NOMO-1 treated with dmso at 0.1 percent for 144 hours (cell line): Measurements from ENCODE around the gene S100A8.
A peak's percentile ranks its signal among the peaks of the same experiment; 100 is the strongest.
"Not testable (repeated sequence)": the region's sequence is repeated elsewhere in the genome, so short reads cannot be mapped to it uniquely, and the experiment has no call there.

ENCODE experiments used
- DNase-seq: peaks from one replicate; lab custom pipeline; 2025; ENCODE audit not compliant: unreplicated experiment; lab: John Stamatoyannopoulos, UW

Gene S100A8

DNA sequence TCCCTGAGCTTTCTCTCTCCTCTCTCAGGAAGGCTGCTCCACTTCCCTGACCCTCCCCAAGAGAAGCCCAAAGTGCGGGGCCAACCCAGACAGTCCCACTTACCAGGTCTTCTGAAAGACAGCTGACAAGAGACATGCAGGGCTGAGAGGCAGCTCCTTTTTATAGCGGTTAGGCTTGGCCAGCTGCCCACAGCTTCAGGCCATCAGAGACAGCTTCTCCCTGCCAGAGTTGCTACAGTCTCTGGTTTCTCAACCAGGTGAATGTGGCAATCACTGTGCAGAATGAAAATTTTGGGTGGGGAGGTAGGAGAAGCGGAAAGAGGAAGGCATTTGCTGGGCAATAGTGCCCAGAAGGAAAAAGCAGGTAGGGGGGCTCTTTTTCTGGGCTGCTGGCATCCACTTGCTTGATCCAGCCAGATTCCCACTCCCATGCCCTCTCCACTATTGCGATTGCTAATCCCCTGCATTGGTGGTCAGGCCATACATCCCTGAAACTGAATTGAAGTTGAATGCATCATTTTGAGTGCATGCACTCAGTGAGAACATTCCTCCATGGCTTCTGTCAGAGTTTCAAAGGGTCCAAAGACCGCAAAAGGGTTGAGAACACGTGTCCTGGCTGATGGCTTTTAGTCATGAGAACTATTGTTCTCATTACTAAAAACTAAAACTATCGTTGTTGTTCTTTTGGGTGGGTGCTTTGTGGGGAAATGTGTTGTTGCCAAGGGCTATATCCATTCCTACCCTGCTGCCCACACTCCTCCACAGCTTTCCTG is at the start of gene S100A8:
Gene S100A8, minus strand, starts transcription at position 136 of the 773 bp plus-strand sequence. CDS start 538 bp downstream, outside the sequence.
- peak; percentile 83 for DNase-seq

DNA sequence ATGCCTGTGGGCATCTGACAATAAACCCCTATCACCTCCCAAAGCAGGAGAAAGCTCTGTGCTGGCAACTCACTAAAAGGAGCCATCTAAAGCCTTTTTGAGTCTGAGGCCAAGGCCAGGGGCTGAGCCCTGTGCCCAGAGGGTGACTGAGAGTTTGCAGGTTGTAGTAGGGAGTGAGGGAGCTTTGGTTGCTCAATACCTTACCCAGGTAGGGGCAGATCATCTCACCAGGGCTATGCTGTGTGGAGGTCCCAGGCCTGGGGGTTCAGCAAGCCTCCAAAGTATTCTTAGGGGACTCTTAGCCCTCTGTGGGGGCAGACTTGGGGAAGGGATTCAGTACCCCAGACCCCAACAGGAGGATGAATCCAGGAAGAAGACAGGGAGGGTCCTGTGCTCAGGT is 48.4 kb upstream of the S100A8 start:
- DNase-seq: no peak

DNA sequence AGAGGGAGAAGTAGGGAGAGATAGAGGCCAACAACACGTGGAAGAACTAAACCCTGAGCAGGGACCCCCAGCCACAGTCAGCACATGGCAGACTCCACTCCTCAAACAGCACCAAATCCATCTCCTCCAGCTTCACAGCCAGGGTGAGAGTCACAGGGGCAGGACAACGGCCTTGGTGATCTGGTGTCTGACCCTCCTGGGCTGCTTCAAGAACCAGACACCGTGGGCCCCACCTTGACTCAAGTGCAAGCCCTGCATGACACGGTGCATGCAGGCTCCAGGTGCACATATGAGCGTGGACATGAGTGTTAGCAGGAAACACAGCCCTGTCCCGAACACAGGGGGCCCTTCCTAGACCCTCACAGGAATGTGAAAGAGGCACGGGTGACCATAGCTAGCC is 47.7 kb upstream of the S100A8 start:
- DNase-seq: no peak

DNA sequence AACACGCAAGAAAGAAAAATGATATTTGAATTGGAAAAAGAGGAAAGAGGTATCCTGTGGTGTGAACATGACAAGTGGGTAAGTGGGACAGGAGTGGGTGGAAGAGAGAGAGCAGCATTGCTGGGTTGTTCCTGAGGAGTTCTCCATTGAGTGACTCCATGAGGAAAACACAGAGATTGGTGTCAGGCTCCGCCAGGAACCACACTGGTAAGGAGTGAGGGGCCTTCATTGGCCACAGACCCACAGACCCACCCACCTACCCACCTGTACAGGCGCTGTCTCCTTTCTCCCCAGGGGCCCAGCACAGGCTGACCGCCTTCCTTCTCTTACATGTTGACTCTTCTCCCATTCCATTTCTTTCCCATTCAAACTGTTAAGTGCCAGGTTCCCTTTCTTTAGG is 46.4 kb upstream of the S100A8 start:
- no peak for DNase-seq

DNA sequence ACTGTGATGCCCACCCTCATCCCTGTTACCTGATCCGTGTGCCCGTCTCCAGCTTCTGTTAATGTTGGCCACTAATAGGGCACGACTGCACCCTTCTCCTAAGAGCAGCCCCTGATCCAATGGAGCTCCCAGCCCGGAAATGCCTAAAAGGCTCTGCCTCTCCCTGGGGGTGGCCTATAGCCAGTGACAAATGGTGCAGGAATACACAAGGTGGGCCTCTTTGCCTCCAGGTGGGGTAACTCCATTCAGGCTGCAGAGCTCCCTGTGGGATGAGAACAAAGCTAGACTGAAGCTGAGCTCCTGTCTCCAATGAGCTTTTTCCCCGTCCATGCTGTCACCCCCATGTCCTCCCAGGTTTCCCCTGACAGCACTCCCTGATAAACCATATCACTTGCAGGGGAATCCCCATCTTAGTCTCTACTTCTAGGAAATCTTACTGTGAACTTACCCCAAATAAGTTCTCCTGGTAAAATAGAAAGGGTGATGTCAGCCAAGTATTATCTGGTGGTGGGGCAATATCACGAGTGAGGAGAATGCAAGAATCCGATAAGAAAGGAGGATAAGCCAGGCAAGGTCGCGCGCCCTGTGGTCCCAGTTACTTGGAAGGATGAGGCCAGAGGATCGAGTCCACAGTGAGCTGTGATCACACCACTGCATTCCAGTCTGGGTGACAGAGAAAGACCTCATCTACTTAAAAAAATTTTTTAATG is 44.0 kb upstream of the S100A8 start:
- DNase-seq: no peak

DNA sequence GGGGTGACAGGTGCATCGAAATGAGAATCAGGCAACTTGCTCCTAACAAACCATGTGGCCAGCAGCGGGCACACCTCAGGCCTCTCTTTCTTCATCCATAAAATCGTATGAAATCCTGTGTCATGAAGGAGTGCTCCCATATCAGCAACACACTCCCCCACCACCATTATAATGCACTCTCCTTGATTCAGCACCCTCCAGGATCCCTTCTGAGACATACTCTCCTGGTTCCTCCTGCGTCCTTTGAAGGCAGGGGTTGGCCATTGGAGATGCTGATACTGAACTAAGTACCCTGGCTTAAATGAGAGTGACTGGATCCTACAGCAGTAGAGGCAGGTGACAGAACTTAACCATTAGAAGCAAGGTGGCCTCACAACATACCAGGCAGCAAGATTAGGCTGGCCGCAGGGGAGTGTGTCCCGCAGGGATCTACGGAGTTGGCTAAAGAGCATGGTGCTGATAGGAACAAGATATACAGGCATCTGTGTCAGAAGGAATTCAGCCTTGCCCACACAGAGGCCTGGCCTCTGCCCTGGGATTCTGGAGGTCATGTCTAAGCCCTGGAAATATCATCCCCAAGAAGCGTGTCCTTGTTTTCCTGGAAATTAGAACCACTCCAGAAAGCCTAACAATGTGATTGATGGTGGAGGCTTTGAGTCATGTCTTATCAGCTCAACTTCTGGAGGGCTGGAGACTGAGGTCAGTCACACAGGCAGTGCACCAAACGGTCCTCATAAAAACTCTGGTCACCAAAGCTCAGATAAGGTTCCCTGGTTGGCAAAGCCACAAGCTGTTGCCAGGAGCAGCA is 42.2 kb upstream of the S100A8 start:
- DNase-seq: no peak

DNA sequence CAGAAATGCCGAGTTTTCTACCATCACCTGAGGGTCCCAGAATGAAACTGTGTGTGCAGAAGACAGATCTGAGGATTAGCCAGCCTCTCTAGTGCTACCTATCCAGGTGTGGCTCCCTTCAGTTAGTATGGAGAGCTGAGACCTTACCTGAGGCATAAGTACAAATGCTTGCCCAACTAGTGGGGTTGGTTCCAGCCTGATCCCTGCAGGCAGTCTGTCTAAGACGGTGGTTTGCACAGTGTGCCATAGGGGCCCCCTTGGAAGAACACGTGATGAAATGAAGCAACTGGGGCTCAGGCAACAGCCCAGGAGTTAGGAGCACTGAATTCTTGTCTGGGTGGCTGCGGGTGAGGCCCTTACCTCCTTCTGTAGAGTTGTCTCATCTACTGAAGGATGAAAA is 41.1 kb upstream of the S100A8 start:
- no peak for DNase-seq

DNA sequence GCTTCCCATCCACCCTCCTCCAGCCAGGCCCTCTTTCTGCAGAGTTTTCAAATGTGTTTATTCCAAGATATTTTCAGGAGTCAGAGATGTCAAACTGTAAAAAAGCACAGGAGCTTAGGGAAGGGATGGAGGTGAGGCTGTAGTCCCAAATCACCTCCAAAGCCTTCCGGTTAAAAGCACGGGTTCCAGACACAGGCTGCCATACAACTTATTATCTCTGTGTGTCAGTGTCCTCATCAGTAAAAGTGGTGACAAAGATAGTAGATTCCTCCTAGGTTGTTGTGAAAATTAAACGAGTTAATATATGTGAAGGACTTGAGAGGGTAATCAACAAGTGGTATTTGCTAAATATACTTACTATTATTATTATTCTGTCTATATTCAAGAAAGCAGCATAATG is 40.6 kb upstream of the S100A8 start:
- DNase-seq: no peak

DNA sequence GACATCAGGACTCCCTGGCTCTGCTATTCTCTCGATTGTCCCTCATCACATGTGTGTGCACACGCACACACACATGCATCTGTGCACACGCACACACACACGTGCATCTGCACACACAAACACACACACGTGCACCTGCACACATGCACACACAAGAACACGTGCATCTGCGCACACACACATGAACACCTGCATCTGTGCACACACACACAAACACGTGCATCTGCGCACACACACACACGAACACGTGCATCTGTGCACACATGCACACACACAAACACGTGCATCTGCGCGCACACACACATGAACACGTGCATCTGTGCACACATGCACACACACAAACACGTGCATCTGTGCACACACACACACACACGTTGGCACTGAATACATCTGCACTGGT is 40.1 kb upstream of the S100A8 start:
- no peak for DNase-seq

DNA sequence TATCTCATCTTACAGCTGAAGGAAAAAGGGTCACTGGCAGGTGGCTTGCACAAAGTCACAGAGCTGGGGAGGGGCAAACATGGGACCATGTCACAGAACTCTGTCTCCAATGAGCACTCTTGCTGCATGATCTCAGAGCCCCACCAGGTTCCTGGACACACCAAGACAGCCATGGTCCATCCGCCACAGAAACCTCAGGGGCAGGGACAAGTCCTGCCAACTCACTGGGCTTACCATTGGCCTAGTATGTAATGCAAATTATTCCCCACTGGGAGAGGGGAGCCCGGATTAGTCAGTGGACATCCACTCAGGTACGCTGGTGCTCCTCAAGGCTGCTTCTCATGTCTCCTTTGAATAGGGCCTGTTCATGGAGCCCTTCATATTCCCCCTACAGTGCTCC is 39.7 kb upstream of the S100A8 start:
- DNase-seq: no peak

DNA sequence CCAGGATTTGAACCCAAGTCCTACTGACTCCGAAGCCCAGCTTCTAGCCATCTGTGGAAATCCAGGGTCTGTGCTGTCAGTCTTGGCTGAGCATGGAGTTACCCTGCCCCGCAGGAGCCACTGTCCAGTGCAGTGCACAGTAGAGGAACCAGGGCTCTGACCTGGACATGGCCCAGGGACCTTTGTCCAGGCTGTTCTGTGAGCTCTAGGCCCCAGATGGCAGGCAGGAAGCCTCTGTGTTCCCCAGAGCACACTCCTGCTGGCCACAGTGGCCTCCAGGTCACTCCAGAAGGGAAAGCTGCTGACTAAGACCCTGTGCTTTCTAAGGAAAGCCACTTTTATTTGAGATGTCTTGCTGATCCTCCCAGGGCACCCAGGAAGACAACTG is 39.3 kb upstream of the S100A8 start:
- no peak for DNase-seq

DNA sequence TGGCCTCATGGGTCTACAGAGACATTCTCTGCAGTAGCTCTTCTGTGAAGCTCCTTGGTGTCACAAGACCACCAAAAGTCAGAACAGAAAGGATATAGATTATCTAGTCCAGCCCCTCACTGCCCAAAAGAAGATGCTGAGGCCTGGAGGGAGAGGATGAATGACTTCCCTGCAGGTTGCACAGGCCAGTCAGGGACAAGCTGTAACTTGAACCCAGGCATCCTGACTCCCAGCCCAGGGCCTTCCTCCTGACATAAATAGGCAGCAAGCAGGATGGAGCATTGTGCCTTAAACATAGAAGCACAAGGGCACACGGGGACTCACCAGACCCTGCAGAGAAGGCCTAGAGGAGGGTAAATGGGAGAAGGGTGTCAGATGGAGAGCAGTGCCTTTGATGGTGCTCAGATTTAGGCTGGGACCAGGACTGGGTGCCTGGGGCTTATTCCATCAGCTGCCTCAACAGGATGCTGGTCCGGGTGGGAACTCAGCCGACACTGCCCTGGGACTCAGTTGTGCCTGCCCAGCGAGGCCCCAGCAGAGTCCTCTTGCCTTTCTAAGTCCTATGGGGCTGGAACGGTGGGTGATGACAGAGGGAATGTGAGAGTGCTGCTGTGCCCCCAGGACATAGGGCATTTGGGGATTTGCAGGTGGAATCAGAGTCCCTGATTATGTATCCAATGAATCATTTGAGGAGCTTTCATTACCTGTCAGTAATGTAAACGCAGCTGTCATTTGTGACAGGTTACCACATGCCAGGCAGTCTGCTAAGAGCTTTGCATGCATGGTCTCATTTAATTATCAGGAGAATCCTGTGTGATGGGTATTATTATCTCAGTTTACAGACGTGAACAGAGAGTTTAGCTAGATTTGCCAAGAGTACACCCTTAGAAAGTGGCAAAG is 38.6 kb upstream of the S100A8 start:
- no peak for DNase-seq

DNA sequence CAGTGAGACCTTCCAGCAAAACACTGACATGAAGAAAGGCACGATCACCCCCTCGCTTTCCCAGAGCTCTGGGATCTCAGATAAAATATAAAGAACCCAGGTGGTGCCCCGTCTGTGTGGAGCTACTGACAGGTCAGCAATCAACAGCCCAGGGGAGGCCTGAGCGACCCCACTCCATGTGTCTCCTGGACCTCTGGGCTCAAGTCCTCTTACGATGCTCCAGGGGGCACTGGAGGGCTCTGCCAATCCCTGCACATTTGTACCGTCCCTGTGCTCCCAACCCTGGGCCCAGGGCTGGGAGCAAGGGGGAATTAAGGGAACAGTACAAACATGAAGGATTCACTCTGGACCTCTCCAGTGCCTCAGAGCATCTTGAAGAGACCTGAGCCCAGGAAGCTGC is 37.9 kb upstream of the S100A8 start:
- no peak for DNase-seq

DNA sequence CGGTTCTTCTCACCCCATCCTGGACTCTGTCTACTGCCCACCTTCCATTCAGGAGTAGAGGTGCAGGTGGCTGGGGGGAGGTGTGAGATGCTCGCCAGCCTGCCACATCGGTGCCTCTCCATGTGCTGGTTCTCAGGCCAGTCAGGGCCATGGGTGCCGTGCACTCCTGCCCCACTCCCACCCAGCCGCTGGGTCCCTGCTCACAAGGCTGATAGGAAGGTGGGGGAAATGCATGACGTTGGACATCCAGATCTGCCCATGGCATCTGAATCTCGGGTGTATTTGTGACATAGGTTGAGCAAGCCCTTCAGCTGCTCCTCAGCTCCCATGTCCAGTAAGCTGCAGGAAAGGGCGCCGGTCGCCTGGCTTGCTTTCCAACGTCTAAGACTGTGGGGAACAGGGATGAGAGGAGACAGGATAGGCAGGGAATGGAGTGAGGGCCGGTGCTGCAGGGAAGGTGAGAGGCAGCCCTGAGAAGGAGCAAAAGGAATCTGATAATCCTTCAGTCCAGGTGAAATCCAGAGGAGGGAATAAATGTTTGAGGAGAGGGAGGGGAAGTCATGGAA is 37.3 kb upstream of the S100A8 start:
- no peak for DNase-seq

DNA sequence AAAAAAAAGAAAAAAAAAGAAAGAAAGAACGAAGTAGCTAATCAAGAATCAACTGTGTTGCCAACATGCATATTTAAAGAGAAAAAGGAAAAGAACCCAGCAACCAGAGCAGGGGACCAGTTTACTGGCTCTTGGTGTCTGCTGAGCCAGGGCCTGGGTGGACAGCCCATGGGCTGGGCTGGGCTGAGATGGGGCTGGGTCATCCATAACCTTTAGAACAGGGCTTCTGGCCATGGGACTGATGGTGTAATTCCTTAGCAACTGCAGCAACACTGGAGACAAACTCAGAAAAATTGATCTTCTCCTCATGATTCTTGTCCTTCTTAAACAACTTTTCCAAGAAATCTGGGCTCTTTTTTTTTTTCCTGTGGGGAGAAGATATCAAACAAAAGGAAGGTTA is 35.9 kb upstream of the S100A8 start:
- no peak for DNase-seq

DNA sequence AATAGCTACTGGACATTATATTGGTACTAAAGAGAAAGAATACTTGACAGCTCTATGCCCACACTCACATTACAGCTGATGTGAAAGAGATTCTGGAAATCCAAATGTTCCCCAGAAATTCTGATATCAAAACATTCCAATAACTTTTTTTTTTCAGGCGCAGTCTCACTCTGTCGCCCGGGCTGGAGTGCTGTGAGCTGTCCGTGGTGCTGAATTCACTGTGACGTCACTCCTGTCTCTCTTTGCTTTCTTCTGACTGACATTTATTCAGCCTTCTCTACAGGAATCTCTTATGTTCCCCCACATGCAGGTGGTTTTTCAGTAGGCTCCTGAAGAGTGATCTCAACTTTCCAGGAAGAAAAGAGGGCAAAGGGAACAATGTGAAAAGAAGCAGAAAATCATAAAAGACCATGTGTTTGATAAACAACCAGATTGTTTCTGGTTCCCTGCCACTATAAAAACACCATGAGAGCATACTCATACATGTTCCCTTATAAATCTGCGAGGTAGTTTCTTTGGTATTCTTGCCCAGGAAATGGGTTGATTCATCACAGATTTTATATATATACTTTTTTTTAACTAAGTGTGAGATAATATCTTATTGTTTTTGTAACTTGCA is 31.7 kb upstream of the S100A8 start:
- DNase-seq: peak; percentile 43

DNA sequence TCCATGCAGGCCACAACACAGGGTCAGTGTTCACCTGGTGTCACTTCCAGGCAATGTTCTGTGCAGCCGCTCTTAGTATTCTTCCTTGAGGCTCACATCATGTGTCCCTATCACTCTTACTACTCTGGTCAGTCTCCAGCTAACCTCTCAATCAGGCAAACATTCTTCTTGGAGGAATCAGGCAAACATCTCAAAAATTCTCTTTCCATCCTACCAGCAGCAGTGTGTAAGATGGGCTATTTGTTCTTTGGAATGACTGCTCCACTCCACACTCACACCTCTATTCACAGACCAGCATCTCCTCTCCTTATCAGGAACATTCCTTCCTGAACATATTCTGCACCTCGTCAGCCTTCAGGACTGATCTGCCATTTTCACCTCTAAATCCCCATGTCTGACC is 29.4 kb upstream of the S100A8 start:
- DNase-seq: no peak

DNA sequence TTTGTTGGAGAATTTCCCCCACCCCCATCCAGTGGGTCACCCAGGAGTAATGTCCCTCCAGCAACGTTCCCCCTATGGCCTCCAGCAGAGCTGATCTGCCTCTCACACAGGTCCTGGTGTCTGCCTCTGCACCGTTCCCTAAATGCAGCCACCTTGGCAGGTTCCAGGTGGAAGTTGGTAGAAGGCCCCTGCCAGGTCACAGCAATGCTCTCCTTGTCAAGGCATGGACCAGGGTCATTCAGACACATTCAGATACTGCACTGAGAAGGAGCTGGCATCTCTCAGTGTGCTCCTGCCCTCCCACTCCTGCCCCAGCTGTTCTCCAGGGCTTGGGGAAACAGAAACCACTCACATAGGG is 28.5 kb upstream of the S100A8 start:
- DNase-seq: not testable (repeated sequence)

DNA sequence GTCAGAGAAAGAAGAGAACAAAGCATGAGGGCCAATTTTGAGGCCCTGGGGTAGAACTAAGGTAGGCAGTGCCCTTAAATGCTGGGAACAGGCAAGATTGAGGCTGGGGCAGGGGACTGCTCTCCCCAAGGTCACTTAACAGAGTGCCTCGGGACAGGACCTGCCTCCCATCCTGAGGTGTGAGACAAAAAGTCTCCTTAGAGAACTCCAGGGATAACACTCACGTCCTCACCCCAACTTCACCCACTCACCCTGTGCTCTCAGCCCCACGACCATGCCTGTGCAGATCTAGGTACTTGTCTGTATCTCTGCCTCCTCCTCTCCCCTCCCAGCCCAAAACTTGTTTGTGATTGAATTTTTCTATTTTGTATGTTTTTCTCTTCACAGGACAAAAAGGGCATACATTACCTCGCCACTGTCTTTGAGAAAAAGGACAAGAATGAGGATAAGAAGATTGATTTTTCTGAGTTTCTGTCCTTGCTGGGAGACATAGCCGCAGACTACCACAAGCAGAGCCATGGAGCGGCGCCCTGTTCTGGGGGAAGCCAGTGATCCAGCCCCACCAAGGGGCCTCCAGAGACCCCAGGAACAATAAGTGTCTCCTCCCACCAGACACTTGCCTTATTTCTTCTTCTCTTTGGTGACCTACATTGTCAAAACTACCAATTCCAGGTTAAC is 28.0 kb upstream of the S100A8 start:
- DNase-seq: not testable (repeated sequence)
